Smooth muscle cell of trachea (primary cell): ENCODE data around the gene NUDT19. TPM values are rescaled to one million over a fixed set of nuclear protein-coding genes. Genes with fewer than 3 reads are reported as not detected.

ENCODE experiments used
- total RNA-seq: library from RNA; depleted of rRNA; stranded (reverse); fragments of >200 nt; gene quantifications from 2 replicates; pipeline ENCODE4 v1.2.1, GENCODE V29; 2014

NUDT19 gene
- 5.2 and 8.3 TPM in 2 replicates for total RNA-seq

GRCh38 chr19:32691291-32691951 is at the start of gene NUDT19:
NUDT19 (plus strand) TSS chr19:32691821; CDS start chr19:32691961, 140 bp downstream.

GRCh38 chr19:32674931-32675719 is 16.5 kb upstream of the NUDT19 start, which contains the start of gene ANKRD27:
ANKRD27 (minus strand) TSS chr19:32675180; CDS start chr19:32659015, 16,165 bp downstream.

GRCh38 chr19:32675720-32676185 is 15.9 kb upstream of the NUDT19 start, which contains the start of gene RGS9BP:
RGS9BP (plus strand) TSS chr19:32675848; CDS start chr19:32676264, 416 bp downstream.

GRCh38 chr19:32719611-32720059 is 28.0 kb downstream of the NUDT19 start, which contains the start of gene TDRD12:
TDRD12 (plus strand) TSS chr19:32719767; CDS start chr19:32720073, 306 bp downstream.

Other genes with a start within 250 kb of the NUDT19 start
- 62.9 and 141 TPM in 2 replicates for gene PDCD5, start 110.6 kb upstream of the NUDT19 start, total RNA-seq
- 34.6 and 38.9 TPM in 2 replicates for gene ANKRD27, start 16.6 kb upstream of the NUDT19 start, total RNA-seq
- gene RGS9BP, start 16.0 kb upstream of the NUDT19 start, total RNA-seq = 0.15 and 0.83 TPM in 2 replicates
- under 0.01 and 0.58 TPM in 2 replicates for gene TDRD12, start 27.9 kb downstream of the NUDT19 start, total RNA-seq
- 0.50 TPM in 1 of 2 replicates, not detected in the other for gene SLC7A9, start 177.9 kb downstream of the NUDT19 start, total RNA-seq